Endothelial cell of umbilical vein (primary cell): ENCODE data around the gene GGTLC2.

Experiments
- EZH2 ChIP-seq: IDR thresholded peaks from 2 replicates; pipeline ENCODE4 v1.6.1; 2012; ENCODE audit warnings: borderline replicate concordance, low read depth, mild to moderate bottlenecking, moderate library complexity, low read length, inconsistent platforms; ENCODE audit not compliant: severe bottlenecking
- FOS ChIP-seq: IDR thresholded peaks from 2 replicates; pipeline ENCODE4 v1.6.1; 2011; ENCODE audit warnings: mild to moderate bottlenecking, low read length, moderate library complexity, borderline replicate concordance; ENCODE audit not compliant: insufficient read depth
- JUN ChIP-seq: IDR thresholded peaks from 2 replicates; pipeline ENCODE4 v1.6.1; 2011; ENCODE audit warnings: borderline replicate concordance, low read depth; ENCODE audit not compliant: insufficient read length, insufficient read depth
- MAX ChIP-seq: IDR thresholded peaks from 2 replicates; pipeline ENCODE4 v1.6.1; 2011; ENCODE audit not compliant: insufficient read depth, insufficient read length
- MYC ChIP-seq: IDR thresholded peaks from one replicate; pipeline ENCODE4 v1.6.1; 2011; ENCODE audit warnings: mild to moderate bottlenecking, low read depth, low read length
- POLR2A ChIP-seq: IDR thresholded peaks from 2 replicates; pipeline ENCODE4 v1.6.1; 2012; ENCODE audit warnings: low read depth, mild to moderate bottlenecking, control low read depth, low read length
- POLR2AphosphoS5 ChIP-seq: IDR thresholded peaks from 2 replicates; pipeline ENCODE4 v1.6.1; 2012; ENCODE audit warnings: low read depth, mild to moderate bottlenecking, control low read depth, low read length, moderate library complexity; ENCODE audit not compliant: insufficient read depth
- TF ChIP-seq, protein P1 (sequence below), 2 donors: IDR thresholded peaks; 1 replicate in 1 of 2; 2 replicates in 1 of 2; pipeline ENCODE4 v1.5.1; 2011; ENCODE audit warnings: low read length in 2 of 2, mild to moderate bottlenecking in 2 of 2, moderate library complexity in 2 of 2, control low read depth in 1 of 2, inconsistent platforms in 1 of 2, low read depth in 1 of 2; ENCODE audit not compliant: insufficient read depth in 1 of 2; ENCODE audit errors: extremely low read depth in 1 of 2

DNA sequence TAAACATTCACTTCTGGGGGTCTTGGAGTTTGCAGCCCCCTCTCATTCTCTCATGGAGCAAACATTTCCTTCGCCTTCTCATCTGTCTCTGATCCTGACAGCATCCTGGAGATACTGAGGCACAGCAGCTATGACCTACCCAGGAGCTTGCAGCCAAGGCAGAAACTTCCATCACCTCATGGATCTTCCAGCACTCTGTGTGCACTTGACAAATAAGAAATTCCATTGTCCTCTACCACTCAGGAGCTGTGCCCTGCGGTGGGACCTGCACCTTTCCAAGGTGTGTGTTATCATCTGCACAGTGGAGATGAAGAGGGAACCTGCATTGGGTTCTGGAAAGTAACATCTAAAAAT, 49.1 kb downstream of the GGTLC2 start:
- TF ChIP-seq, protein P1, sequence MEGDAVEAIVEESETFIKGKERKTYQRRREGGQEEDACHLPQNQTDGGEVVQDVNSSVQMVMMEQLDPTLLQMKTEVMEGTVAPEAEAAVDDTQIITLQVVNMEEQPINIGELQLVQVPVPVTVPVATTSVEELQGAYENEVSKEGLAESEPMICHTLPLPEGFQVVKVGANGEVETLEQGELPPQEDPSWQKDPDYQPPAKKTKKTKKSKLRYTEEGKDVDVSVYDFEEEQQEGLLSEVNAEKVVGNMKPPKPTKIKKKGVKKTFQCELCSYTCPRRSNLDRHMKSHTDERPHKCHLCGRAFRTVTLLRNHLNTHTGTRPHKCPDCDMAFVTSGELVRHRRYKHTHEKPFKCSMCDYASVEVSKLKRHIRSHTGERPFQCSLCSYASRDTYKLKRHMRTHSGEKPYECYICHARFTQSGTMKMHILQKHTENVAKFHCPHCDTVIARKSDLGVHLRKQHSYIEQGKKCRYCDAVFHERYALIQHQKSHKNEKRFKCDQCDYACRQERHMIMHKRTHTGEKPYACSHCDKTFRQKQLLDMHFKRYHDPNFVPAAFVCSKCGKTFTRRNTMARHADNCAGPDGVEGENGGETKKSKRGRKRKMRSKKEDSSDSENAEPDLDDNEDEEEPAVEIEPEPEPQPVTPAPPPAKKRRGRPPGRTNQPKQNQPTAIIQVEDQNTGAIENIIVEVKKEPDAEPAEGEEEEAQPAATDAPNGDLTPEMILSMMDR (IDR thresholded peaks at IDR 0.05; ENCODE audit: extremely low read depth in 1 of 2, insufficient read depth in 1 of 2, low read depth in 1 of 2, low read length in 2 of 2): no peak
- TF ChIP-seq POLR2AphosphoS5: no peak
- TF ChIP-seq POLR2A: no peak
- TF ChIP-seq FOS: no peak
- no peak for TF ChIP-seq MYC
- no peak for TF ChIP-seq MAX
- no peak for TF ChIP-seq EZH2
- TF ChIP-seq JUN: no peak
